GM21717 (cell line): ENCODE data around the gene SBDS.

Experiments used
- ATAC-seq: cut with Tn5 transposase; IDR thresholded peaks from one replicate; pipeline ENCODE4 v1.9.1; 2021; ENCODE audit warnings: mild to moderate bottlenecking, moderate library complexity; ENCODE audit not compliant: unreplicated experiment

Gene SBDS

DNA sequence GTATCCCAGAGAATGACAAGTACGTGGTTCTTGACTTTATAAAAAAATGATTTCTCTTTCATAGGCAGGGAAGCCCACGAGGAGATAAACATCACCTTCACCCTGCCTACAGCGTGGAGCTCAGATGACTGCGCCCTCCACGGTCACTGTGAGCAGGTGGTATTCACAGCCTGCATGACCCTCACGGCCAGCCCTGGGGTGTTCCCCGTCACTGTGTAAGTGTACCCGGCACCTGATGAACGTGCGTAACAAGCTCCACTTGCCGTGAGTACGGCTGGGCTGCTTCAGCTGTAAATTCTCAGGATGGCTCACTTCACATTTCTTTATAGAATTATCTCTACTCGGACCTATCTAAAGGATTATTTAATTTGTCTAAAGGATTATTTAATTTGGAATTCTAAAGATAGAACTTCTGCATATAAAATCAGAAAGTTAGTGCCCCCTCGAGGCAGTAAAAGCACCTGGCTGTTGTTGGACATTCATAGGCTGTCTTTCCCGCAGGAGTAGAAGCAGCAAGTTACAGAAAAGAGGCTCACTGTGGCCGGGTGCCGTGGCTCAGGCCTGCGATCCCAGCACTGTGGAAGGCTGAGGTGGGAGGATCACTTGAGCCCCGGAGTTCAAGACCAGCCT, 46.8 kb downstream of the SBDS start:
- ATAC-seq = no peak

DNA sequence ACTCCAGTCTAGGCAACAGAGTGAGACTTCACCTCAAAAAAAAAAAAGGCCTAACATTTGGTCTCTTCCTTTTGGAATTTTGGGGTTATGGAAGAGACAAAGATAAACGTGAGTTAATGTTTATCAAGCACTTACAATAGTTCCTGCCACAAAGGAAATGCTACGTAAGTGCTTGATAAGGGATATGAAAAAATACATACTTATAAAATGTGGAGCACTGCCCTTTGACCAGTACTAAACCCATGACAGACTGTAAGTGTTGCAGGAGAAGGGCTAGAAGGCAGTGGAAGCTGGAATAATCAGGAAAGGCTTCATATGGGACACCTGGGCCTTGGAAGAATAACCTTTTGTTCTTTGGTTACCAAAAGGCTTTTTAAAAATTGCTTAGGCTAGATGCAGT, 48.8 kb downstream of the SBDS start:
- ATAC-seq = no peak

DNA sequence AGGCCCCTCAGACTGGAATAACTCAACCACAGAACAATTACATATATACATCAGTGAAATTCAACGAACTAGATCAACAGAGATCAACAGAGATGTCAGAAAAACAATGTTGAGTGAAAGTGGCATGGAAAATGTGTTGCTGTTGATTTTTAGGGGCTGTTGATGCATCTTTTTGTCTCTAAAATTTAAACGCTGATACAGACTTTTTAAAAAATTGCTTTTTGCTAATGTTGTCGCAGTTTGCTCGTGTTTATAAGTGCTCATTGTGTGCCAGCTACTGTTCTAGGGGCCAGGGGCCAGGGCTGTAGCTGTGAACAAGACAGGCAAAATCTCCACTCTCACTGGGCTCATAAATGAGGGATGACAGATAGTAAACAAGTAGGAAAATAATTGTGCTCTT, 56.1 kb downstream of the SBDS start:
- no peak for ATAC-seq

DNA sequence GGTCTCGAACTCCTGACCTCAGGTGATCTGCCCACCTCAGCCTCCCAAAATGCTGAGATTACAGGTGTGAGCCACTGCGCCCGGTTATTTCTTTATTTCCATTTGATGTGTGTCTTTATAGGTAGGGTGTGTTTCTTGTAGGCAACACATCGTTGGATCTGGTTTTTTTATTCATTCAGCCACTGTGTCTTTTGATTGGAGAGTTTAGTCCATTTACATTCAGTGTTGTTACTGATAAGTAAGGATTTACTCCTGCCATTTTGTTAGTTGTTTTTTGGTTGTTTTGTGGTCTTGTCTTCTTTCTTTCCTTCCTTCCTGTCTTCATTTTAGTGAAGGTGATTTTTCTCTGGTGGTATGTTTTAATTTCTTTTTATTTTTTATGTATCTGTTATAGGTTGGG, 57.4 kb downstream of the SBDS start:
- ATAC-seq = no peak
